ENCODE results near the gene CALHM3.

Gene CALHM3

GRCh38 chr10:103456074-103456660, 22.9 kb downstream of the CALHM3 start:
- no peak overlapping the region for H3K4me3 Mint-ChIP-seq

GRCh38 chr10:103455235-103455634, 23.8 kb downstream of the CALHM3 start:
- no peaks in the 10 kb centered on the region for H3K9me3 Mint-ChIP-seq
- H3K27me3 Mint-ChIP-seq (ENCODE audit: low read depth, poor library complexity) = peaks cover 10% of the 10 kb centered on the region
- TF ChIP-seq CTCF (IDR thresholded peaks at IDR 0.05) = no peak
- no peak overlapping the region for H3K27ac Mint-ChIP-seq
- no peaks in the 10 kb centered on the region for H3K36me3 Mint-ChIP-seq (ENCODE audit: low read depth)
- H3K4me1 Mint-ChIP-seq = peaks cover 52% of the 10 kb centered on the region
- DNase-seq = no peak
- H3K4me3 Mint-ChIP-seq = no peak overlapping the region

More at GRCh38 chr10:103456074-103456660, 22.9 kb downstream of the CALHM3 start:
- H3K9me3 Mint-ChIP-seq = no peaks in the 10 kb centered on the region
- TF ChIP-seq CTCF (IDR thresholded peaks at IDR 0.05) = no peak
- DNase-seq = no peak
- no peak overlapping the region for H3K27ac Mint-ChIP-seq
- H3K27me3 Mint-ChIP-seq (ENCODE audit: low read depth, poor library complexity) = peaks cover 10% of the 10 kb centered on the region
- H3K36me3 Mint-ChIP-seq (ENCODE audit: low read depth) = no peaks in the 10 kb centered on the region
- H3K4me1 Mint-ChIP-seq = peaks cover 45% of the 10 kb centered on the region

- Mint-ChIP-seq H3K4me3 (no peak overlapping the region), H3K4me1 (peaks cover 49% of the 10 kb centered on the region), H3K9me3 (no peaks in the 10 kb centered on the region), H3K36me3 (ENCODE audit: low read depth) (peaks cover 7% of the 10 kb centered on the region), H3K27ac (no peak overlapping the region), H3K27me3 (ENCODE audit: low read depth, poor library complexity) (peaks cover 10% of the 10 kb centered on the region)
- no peak for DNase-seq
- TF ChIP-seq CTCF (IDR thresholded peaks at IDR 0.05) = no peak
Measured at GRCh38 chr10:103454026-103454425, 25.0 kb downstream of the CALHM3 start.

GRCh38 chr10:103452506-103453230, 26.4 kb downstream of the CALHM3 start:
- DNase-seq = no peak
- TF ChIP-seq CTCF (IDR thresholded peaks at IDR 0.05) = no peak
- peaks cover 48% of the 10 kb centered on the region for H3K4me1 Mint-ChIP-seq
- H3K36me3 Mint-ChIP-seq (ENCODE audit: low read depth) = peaks cover 17% of the 10 kb centered on the region
- no peaks in the 10 kb centered on the region for H3K9me3 Mint-ChIP-seq
- no peak overlapping the region for H3K27ac Mint-ChIP-seq
- H3K27me3 Mint-ChIP-seq (ENCODE audit: low read depth, poor library complexity) = peaks cover 10% of the 10 kb centered on the region
- peak overlapping the region; percentile 80 for H3K4me3 Mint-ChIP-seq

GRCh38 chr10:103451831-103452505, 27.1 kb downstream of the CALHM3 start, which contains the start of gene CALHM2:
TSS of gene CALHM2 (minus strand) at chr10:103452370. CDS start at chr10:103449941, 2,429 bp downstream.
- Mint-ChIP-seq H3K27me3 (ENCODE audit: low read depth, poor library complexity) (peaks cover 11% of the 10 kb centered on the region), H3K4me3 (peak within 1 kb of the TSS; percentile 80), H3K27ac (no peak within 1 kb of the TSS), H3K36me3 (ENCODE audit: low read depth) (peaks cover 20% of the 10 kb centered on the region), H3K4me1 (peaks cover 43% of the 10 kb centered on the region), H3K9me3 (no peaks in the 10 kb centered on the region)
- peak; percentile 65 for DNase-seq
- TF ChIP-seq CTCF (IDR thresholded peaks at IDR 0.05) = no peak
